ENCODE measurements around the gene ZRSR2. TPM values are rescaled to one million over a fixed set of nuclear protein-coding genes. Genes with fewer than 3 reads are reported as not detected.

Gene ZRSR2
- total RNA-seq, 1 donor: 2.9 TPM

- DNase-seq (ENCODE audit: insufficient read length, low spot score, missing footprints): no peak
- H2AFZ ChIP-seq (ENCODE audit: low read length): no peak overlapping the region
- H3K36me3 ChIP-seq (ENCODE audit: insufficient read depth, low read length): peaks cover 44% of the 10 kb centered on the region
- no peak overlapping the region for H3K4me2 ChIP-seq (ENCODE audit: insufficient read depth, low read length)
- TF ChIP-seq CTCF (IDR thresholded peaks at IDR 0.05; ENCODE audit: extremely low read depth, low read depth, low read length): no peak
- no peak overlapping the region for H3K27ac ChIP-seq (ENCODE audit: low read depth, low read length)
- no peaks in the 10 kb centered on the region for H3K4me1 ChIP-seq (ENCODE audit: insufficient read depth, low read length)
- H3K27me3 ChIP-seq (ENCODE audit: insufficient read depth, low read length): no peaks in the 10 kb centered on the region
- no peak overlapping the region for H3K4me3 ChIP-seq (ENCODE audit: insufficient read depth, low read length)
- no peaks in the 10 kb centered on the region for H4K20me1 ChIP-seq (ENCODE audit: insufficient read depth, low read length)
- no peaks in the 10 kb centered on the region for H3K79me2 ChIP-seq (ENCODE audit: insufficient read depth, low read length)
- H3K9me3 ChIP-seq (ENCODE audit: low read depth, low read length): no peaks in the 10 kb centered on the region
These were observed 18.0 kb downstream of the ZRSR2 start for GRCh38 chrX:15808254-15808653.

DNA sequence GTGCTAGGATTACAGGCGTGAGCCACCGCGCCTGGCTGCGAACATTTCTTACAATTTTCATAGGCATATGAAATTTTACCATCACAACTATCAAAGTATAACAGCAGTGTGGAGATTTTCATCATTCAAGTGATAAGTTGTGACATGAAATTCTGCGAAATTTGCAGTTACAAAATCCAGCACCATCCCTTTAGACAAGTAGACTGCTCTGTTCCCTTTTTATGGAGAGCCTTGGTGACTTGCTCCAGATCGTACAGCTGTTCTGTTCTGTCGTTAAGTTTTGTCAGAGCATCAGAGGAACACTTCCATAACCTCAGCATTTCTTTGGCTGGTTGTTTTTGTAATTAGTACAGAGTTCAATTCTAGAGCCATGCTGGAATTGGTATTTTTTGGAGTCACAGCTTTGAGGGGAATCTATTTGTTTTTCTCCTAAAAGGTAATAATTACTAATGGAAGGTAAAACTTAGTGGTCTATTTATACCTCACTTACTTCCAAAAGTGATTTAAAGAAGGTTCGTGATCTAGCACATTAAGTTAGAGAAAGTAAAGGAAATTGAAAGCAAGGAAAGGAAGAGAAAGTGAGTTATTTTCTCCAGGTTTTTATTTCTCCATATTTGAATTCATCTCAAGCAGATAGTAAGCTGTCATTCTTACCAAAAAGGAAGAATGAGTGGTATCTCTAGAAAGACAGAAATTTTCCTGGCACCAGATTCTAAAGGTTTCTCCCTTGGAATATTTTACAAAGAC, 22.1 kb downstream of the ZRSR2 start:
- H3K36me3 ChIP-seq (ENCODE audit: insufficient read depth, low read length): peaks cover 46% of the 10 kb centered on the region
- H4K20me1 ChIP-seq (ENCODE audit: insufficient read depth, low read length): peaks cover 4% of the 10 kb centered on the region
- H3K27ac ChIP-seq (ENCODE audit: low read depth, low read length): no peak overlapping the region
- no peak for TF ChIP-seq CTCF (IDR thresholded peaks at IDR 0.05; ENCODE audit: extremely low read depth, low read depth, low read length)
- no peak overlapping the region for H3K4me2 ChIP-seq (ENCODE audit: insufficient read depth, low read length)
- no peaks in the 10 kb centered on the region for H3K27me3 ChIP-seq (ENCODE audit: insufficient read depth, low read length)
- H3K79me2 ChIP-seq (ENCODE audit: insufficient read depth, low read length): no peaks in the 10 kb centered on the region
- no peak for DNase-seq (ENCODE audit: insufficient read length, low spot score, missing footprints)
- no peak overlapping the region for H3K4me3 ChIP-seq (ENCODE audit: insufficient read depth, low read length)
- no peaks in the 10 kb centered on the region for H3K9me3 ChIP-seq (ENCODE audit: low read depth, low read length)
- H3K4me1 ChIP-seq (ENCODE audit: insufficient read depth, low read length): no peaks in the 10 kb centered on the region
- no peak overlapping the region for H2AFZ ChIP-seq (ENCODE audit: low read length)

- TF ChIP-seq CTCF (IDR thresholded peaks at IDR 0.05; ENCODE audit: extremely low read depth, low read depth, low read length): no peak
- H3K4me3 ChIP-seq (ENCODE audit: insufficient read depth, low read length): no peak overlapping the region
- H3K36me3 ChIP-seq (ENCODE audit: insufficient read depth, low read length): peaks cover 46% of the 10 kb centered on the region
- H2AFZ ChIP-seq (ENCODE audit: low read length): no peak overlapping the region
- H3K4me1 ChIP-seq (ENCODE audit: insufficient read depth, low read length): no peaks in the 10 kb centered on the region
- DNase-seq (ENCODE audit: insufficient read length, low spot score, missing footprints): no peak
- H3K27me3 ChIP-seq (ENCODE audit: insufficient read depth, low read length): no peaks in the 10 kb centered on the region
- H3K27ac ChIP-seq (ENCODE audit: low read depth, low read length): no peak overlapping the region
- no peak overlapping the region for H3K4me2 ChIP-seq (ENCODE audit: insufficient read depth, low read length)
- no peaks in the 10 kb centered on the region for H3K79me2 ChIP-seq (ENCODE audit: insufficient read depth, low read length)
- no peaks in the 10 kb centered on the region for H3K9me3 ChIP-seq (ENCODE audit: low read depth, low read length)
- H4K20me1 ChIP-seq (ENCODE audit: insufficient read depth, low read length): peaks cover 4% of the 10 kb centered on the region
These were observed 23.1 kb downstream of the ZRSR2 start for GRCh38 chrX:15813416-15813815.

DNA sequence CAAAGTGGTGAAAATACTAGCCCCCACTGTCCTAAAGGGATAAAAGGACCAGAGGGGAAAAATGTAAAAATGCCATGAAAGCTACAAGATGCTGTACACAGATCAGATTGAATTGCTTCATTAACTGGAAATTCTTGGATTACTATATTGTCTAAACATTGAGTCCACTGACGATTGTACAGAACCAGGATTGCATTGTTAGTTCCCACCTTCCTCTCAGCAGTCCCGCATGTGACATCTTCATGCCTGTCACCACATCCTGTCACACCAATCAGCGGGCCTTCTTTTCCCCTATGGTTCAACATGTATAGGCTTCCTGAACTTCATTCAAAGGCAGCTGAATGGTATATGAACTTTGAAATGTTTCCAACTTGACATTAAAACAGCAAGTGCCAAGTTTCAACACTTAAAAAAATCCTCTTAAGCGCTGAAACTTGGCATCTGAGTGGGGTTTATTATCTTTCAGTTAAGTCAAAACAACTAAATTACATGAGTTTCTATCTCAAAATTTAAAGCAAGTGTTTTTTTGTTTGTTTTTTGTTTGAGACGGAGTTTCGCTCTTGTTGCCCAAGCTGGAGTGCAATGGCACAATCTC, 24.6 kb downstream of the ZRSR2 start:
- no peaks in the 10 kb centered on the region for H3K4me1 ChIP-seq (ENCODE audit: insufficient read depth, low read length)
- no peak overlapping the region for H3K27ac ChIP-seq (ENCODE audit: low read depth, low read length)
- H3K4me2 ChIP-seq (ENCODE audit: insufficient read depth, low read length): no peak overlapping the region
- H3K36me3 ChIP-seq (ENCODE audit: insufficient read depth, low read length): peaks cover 39% of the 10 kb centered on the region
- H3K9me3 ChIP-seq (ENCODE audit: low read depth, low read length): no peaks in the 10 kb centered on the region
- H3K79me2 ChIP-seq (ENCODE audit: insufficient read depth, low read length): no peaks in the 10 kb centered on the region
- H3K27me3 ChIP-seq (ENCODE audit: insufficient read depth, low read length): no peaks in the 10 kb centered on the region
- no peak overlapping the region for H3K4me3 ChIP-seq (ENCODE audit: insufficient read depth, low read length)
- no peak overlapping the region for H2AFZ ChIP-seq (ENCODE audit: low read length)
- H4K20me1 ChIP-seq (ENCODE audit: insufficient read depth, low read length): peaks cover 4% of the 10 kb centered on the region
- no peak for DNase-seq (ENCODE audit: insufficient read length, low spot score, missing footprints)
- TF ChIP-seq CTCF (IDR thresholded peaks at IDR 0.05; ENCODE audit: extremely low read depth, low read depth, low read length): no peak
